HG02970 (cell line): ENCODE results near the gene PEX5L.
"Not testable (repeated sequence)": the region's sequence is repeated elsewhere in the genome, so short reads cannot be mapped to it uniquely, and the experiment has no call there.

ENCODE experiments used
- ATAC-seq: cut with Tn5 transposase; IDR thresholded peaks from one replicate; pipeline ENCODE4 v1.9.1; 2021; ENCODE audit warnings: mild to moderate bottlenecking, moderate library complexity, moderate number of reproducible peaks; ENCODE audit not compliant: unreplicated experiment, low FRiP score

The PEX5L gene, protein sequence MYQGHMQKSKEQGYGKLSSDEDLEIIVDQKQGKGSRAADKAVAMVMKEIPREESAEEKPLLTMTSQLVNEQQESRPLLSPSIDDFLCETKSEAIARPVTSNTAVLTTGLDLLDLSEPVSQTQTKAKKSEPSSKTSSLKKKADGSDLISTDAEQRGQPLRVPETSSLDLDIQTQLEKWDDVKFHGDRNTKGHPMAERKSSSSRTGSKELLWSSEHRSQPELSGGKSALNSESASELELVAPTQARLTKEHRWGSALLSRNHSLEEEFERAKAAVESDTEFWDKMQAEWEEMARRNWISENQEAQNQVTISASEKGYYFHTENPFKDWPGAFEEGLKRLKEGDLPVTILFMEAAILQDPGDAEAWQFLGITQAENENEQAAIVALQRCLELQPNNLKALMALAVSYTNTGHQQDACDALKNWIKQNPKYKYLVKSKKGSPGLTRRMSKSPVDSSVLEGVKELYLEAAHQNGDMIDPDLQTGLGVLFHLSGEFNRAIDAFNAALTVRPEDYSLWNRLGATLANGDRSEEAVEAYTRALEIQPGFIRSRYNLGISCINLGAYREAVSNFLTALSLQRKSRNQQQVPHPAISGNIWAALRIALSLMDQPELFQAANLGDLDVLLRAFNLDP

DNA sequence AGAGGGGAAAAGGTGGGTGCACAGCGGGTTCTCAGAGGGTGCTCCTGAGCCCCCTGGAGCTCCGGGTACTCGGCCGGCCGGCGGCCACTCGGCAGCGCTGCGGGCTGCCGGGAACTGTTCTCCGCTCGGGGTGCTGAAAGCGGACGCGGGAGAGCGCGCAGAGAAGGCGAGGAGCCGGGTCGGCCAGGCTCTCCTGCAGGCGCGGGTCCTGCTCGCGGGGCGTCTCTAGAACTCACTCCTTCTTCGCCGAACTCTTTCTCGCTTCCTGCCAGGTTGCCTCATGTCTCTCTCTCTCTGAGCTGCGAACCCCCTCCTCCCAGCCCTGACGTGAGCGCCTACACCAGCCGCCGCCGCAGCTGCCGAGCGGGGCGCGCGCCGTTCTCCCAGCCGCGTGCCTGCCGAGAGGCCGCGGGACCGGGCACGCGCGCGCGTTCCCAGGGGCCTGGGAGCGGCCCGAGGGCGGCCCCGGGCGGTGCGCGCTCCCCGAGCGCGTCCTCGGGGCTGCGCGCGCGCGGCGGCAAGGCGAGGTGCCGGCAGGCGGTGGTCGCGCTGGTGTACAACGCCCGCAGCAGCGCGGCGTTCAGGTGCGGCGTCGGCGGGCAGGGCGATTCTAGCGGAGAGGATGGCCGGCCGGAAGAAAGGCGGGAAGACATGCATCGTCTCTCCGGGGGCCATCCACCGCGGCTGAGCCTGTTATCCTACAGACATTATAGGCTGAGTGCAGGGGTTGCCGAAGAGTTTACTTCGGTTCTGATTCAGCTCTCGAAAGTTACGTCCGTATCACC, at the start of gene PEX5L:
TSS of gene PEX5L (minus strand) at position 267 of the 785 bp plus-strand sequence. CDS start 338 bp downstream, outside the sequence.
- peak; percentile 85 for ATAC-seq

DNA sequence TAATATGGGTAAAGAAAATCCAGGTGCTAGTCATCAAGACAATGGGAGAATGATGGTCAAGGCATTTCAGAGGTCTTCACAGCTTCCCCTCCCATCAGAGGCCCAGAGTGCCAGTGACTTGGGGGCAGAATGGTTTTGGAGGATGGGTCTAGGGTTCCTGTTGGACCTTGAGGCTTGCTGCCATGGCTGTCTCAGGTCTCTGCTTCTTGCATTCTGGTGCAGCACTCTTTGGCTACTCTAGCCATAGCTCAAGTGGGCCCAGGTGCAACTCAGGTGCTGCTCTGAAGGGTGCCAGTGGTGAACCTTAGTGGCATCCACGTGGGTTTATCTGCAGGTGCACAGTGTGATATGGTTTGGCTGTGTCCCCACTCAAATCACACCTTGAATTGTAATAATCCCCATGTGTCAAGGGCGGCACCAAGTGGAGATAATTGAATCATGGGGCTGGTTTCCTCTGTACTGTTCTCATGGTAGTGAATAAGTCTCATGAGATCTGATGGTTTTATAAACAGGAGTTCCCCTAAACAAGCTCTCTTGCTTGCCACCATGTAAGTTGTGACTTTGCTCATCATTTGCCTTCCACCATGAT, 48.5 kb upstream of the PEX5L start:
- no peak for ATAC-seq

DNA sequence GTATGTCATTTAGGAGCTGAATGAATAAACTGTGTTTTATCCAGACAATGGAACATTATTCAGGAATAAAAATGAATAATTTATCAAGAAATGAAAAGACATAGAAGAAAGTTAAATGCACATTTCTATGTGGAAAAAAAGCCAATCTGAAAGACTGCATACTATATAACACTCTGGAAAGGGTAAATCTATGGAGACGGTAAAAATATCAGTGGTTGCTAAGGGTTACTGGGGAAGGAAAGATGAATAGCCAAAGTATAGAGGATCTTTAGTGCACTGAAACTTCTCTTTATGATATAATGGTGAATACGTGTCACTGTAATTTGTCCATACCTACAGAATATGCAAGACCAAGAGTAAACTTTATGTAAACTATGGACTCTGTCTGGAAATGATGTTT, 46.0 kb upstream of the PEX5L start:
- ATAC-seq: no peak

DNA sequence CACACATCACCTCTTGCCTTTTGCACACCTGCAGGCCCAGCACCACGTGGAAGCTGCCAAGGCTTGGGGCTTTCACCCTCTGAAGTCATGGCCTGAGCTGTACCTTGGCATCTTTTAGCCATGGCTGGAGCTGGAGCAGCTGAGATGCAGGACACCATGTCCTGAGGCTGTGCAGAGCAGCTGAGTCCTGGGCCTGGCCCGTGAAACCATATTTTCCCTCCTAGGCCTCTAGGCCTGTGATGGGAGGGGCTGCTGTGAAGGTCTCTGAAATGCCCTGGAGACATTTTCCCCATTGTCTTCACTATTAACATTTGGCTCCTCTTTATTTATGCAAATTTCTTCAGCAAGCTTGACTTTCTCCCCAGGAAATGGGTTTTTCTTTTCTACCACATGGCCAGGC, 41.9 kb upstream of the PEX5L start:
- no peak for ATAC-seq

DNA sequence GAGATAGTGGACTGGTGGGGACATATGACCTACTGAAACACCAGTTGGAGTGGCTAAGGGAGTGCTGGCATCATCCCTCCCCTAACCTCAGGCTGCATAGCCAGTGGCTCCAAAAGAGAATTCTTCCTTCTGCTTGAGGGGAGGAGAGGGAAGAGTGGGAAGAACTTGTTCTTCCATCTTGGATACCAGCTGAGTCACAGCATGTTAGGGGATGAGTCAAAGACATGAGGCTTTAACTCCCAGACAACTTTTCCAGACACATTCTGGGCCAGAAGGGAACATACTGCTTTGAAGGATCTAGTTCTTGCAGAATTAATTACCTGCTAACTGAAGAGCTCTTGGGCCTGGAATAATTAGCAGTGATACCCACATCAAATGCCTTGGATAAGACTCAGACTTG, 36.8 kb upstream of the PEX5L start:
- no peak for ATAC-seq

DNA sequence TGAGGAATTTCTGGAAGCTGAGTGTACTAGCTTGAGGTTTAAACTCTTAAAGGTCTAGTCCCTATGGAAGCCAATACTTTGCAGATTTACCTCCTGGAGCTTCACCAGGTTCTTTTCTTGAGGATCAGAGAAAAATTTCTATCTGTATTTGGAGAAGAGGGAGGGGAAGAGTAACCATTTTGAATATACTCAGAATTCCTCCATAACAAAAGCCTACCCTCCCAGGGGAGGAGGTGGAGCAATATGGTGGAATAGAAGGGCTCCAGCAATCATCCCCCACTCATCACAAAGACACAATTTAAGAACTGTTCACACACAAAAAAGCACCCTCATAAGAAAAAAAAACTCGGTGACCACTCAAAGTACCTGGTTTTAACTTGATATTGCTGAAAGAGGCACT, 36.0 kb upstream of the PEX5L start:
- ATAC-seq: no peak

- no peak for ATAC-seq
These were observed 34.2 kb upstream of the PEX5L start for GRCh38 chr3:180070925-180071324.

DNA sequence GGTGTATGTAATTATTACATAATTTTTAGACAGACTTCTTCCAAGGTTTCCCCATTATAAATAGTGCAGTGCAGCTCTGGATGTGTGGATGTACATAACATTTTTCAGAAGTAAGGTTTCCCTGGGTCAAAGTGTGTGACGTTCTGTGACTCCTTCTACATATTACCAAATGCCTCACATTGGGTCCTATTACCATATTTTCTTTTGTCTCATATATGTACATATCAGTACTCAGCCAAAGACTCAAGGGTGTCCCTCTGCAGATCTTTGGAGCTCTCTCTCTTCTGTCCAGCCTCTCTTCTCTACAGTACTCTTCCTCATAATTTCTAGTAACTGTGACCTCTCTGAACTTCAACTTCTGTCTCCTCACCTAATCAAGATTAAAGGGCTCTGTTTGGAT, 31.3 kb upstream of the PEX5L start:
- no peak for ATAC-seq

- ATAC-seq: no peak
These were observed 29.9 kb upstream of the PEX5L start for GRCh38 chr3:180066598-180066997.

DNA sequence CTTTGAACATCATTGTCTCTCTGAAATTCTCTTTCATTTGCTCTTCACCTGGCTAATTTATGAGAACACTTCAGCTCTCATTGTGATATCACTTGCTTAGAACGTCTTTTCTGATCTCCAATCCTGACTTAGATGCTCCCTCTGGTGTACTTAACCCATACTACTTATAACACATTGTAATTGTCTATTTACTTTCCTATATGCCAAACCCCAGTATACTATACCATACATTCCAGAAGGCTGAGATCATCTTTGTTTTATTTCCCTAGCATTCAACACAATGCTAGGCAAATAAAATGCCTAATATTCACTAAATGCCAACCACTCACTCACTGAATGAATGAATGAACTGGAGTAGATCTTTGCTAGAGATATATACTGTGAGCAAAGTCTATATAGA, 27.0 kb upstream of the PEX5L start:
- no peak for ATAC-seq

DNA sequence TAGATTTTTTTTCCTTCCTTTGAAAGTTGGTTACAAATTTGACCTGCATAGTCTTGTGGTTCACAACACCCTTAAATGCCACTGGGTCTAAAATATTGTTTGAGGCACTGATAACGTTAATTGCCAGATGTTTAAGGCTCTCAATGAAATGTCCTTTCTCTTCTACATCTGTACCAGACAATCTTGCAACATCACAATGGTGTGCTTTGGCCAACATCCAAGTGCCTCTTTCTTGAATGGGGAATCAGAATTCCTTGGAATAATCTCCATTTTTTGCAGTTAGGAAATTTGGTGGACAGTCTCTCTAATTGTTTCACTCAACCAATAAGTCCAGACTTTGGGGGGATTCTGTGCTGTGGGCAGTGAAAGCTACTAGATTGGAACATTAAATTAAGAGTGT, 26.0 kb upstream of the PEX5L start:
- ATAC-seq: no peak

- no peak for ATAC-seq
These were observed 22.6 kb upstream of the PEX5L start for GRCh38 chr3:180059356-180059755.

- no peak for ATAC-seq
These were observed 21.5 kb upstream of the PEX5L start for GRCh38 chr3:180058238-180058637.

- ATAC-seq: not testable (repeated sequence)
These were observed 18.9 kb upstream of the PEX5L start for GRCh38 chr3:180055656-180056055.

- no peak for ATAC-seq
These were observed 12.7 kb upstream of the PEX5L start for GRCh38 chr3:180049391-180049790.

DNA sequence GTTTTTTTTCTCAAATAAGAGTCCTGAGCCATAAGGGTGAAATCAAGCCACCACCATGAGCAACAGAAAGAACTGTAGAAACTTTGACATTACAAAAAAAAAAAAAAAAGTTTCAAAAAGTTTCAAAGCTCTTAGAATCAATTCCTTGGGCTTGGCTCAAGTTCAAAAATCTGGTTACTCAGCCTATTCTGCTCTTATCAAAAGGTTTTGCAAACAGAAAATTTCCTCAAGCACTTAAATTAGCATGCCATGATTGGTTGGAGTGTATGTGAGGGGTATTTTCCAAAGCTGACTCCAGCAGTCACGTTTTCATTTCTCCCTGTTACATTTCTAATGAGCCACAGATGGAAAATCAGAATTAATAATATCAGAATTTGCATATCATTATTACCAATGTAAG, 12.1 kb upstream of the PEX5L start:
- no peak for ATAC-seq

DNA sequence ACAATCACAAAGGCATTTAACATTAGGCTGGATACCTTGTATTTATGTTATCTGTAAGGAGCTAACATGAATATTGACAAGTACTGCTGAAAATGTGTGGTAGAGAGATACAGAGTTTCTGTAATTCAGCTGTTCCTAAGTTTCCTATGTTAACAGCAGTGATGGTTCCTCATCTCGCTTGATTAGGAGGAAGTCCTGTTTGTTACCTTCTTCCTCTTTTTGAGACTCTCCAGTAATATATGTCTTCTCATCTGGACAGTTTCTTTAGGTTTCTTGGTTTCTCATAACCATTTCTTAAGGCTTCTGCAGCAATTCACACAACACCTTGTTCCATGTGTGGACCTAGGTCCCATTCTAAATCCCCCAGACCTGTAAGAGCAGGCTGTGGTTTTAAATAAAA, 11.4 kb upstream of the PEX5L start:
- no peak for ATAC-seq

DNA sequence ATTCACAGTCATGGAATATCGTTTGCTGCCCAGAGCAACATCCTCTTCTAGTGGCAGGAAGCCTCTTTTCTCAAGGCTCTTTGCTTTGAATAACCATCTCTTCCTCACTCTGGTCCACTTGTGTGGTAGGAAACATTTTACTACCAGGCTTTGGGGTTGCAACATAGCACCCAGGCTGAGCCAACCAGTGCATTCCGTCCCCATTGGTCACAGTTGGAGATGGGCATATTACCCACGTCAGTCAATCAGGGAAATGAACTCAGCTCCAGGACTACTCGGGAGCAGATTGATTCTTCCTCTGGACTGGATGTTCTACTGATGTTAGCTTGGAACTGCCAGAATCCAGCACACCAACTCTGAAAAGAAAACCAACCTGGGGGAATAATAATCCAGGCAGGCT, 4.2 kb upstream of the PEX5L start:
- ATAC-seq: no peak

DNA sequence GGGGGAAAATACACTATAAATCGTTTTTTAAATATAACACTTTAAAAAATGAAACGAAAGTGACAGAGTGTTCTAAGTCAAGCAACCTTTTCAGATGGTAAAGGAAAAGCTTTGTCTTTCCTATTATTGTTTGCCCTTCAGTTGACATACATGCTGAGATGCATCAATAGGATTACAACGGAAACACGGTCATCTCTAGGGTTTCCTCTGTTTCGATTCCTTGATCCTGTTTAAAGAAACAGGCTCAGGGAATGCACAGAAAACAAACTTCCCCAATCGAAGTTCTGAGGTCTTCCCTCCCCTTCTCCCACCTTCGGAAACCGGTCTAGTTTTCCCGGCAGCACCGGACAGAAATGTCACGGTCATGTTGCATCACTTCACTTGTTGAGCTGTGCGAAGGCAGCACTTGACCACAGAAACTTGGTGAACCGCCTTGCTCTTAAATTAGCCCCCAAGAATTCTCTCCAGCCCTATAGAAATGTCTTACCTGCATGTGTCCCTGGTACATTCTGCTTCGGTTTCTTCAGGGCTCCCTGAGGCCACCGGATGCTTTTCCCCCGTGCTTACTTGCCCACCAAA, 556 bp downstream of the PEX5L start:
- no peak for ATAC-seq

DNA sequence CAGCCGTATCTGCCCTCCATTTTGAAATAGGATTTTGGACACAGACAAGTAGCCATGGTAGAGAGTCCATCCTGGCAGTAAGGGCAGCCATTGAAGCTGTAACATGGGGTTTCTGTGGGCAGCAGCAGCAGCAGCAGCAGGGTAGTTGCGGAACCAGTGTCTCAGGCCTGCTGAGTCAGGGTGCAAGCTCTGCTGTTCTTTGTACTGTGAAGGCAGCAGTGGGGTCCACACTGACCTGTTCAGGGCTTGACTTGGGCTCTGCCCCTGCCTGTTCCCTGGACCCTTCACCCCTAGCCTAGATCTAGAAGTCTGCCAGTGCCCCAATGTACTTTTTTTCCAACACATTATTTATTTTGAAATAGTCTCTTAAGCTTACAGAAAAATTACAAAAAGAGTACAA, 9.7 kb downstream of the PEX5L start:
- ATAC-seq: no peak

DNA sequence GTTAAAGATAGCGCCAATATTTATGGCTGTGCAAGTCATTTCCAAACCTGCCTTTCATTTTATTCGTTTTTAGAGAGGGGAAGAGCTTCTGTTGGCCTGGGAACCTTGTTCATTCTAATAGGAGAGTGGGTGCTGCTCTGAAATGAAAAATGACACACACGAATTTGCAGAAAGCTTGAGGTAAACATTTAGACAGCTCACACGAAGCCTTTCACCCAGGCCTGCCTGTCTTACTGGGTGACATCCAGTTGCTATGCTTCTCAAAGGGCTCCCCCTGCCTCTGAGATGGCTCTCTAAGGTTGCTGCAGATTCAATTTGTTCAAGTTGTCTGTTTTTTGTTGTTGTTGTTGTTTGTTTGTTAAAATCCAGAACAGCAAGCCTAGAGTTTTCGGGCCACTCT, 18.2 kb downstream of the PEX5L start:
- no peak for ATAC-seq
